Stomach (tissue), 4 donors: Measurements from ENCODE around the gene MGAT2.

Experiments used
- POLR2A ChIP-seq, 4 donors: fragments of 450-650 bp; IDR thresholded peaks; one replicate each; pipeline ENCODE4 v1.6.1; 2016; ENCODE audit warnings: antibody characterized with exemption in 4 of 4, control low read depth in 2 of 4, mild to moderate bottlenecking in 1 of 4, moderate library complexity in 1 of 4
- TF ChIP-seq, protein P1 (sequence below), 7 experiments: fragments of 450-650 bp in 4 of 7; fragments of 200-600 bp in 3 of 7; sonication (generic) in 3 of 7; IDR thresholded peaks; one replicate each; pipeline ENCODE4 v1.5.1; 2016 to 2019; ENCODE audit warnings: antibody characterized with exemption in 7 of 7, control low read depth in 2 of 7, mild to moderate bottlenecking in 1 of 7

DNA sequence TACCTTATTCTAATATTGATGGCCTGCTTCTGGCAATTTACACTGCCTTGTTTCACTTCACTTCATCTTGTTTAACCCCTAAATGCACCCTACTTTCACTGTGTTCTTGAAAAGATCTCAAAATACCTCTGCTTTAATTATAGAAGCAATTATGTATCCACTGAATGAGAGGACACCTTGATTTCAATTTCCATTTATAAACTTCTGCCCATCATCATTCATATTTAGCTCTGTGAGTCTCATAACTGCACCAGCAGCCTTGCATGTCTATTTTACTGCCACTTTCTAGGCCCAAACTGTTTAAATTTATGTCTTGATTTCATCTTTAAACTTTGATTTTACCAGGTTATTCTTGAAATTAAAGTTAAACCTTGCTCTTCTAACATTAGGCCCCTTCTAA, 21.6 kb downstream of the MGAT2 start:
- TF ChIP-seq, protein P1, sequence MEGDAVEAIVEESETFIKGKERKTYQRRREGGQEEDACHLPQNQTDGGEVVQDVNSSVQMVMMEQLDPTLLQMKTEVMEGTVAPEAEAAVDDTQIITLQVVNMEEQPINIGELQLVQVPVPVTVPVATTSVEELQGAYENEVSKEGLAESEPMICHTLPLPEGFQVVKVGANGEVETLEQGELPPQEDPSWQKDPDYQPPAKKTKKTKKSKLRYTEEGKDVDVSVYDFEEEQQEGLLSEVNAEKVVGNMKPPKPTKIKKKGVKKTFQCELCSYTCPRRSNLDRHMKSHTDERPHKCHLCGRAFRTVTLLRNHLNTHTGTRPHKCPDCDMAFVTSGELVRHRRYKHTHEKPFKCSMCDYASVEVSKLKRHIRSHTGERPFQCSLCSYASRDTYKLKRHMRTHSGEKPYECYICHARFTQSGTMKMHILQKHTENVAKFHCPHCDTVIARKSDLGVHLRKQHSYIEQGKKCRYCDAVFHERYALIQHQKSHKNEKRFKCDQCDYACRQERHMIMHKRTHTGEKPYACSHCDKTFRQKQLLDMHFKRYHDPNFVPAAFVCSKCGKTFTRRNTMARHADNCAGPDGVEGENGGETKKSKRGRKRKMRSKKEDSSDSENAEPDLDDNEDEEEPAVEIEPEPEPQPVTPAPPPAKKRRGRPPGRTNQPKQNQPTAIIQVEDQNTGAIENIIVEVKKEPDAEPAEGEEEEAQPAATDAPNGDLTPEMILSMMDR (IDR thresholded peaks at IDR 0.05): no peak
- no peak for TF ChIP-seq POLR2A (IDR thresholded peaks at IDR 0.05)
